ENCODE data around the gene PRDX5. TPM values are rescaled to one million over a fixed set of nuclear protein-coding genes. Genes with fewer than 3 reads are reported as not detected.

PRDX5 gene
- total RNA-seq, 3 donors from 2014 or later, result 159 to 512 (median 353) TPM

GRCh38 chr11:64356498-64357411, 38.8 kb downstream of the PRDX5 start:
- TF ChIP-seq, protein P1, sequence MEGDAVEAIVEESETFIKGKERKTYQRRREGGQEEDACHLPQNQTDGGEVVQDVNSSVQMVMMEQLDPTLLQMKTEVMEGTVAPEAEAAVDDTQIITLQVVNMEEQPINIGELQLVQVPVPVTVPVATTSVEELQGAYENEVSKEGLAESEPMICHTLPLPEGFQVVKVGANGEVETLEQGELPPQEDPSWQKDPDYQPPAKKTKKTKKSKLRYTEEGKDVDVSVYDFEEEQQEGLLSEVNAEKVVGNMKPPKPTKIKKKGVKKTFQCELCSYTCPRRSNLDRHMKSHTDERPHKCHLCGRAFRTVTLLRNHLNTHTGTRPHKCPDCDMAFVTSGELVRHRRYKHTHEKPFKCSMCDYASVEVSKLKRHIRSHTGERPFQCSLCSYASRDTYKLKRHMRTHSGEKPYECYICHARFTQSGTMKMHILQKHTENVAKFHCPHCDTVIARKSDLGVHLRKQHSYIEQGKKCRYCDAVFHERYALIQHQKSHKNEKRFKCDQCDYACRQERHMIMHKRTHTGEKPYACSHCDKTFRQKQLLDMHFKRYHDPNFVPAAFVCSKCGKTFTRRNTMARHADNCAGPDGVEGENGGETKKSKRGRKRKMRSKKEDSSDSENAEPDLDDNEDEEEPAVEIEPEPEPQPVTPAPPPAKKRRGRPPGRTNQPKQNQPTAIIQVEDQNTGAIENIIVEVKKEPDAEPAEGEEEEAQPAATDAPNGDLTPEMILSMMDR (IDR thresholded peaks at IDR 0.05), result no peak
- H3K4me1 ChIP-seq (ENCODE audit: low read depth), result peaks cover 22% of the 10 kb centered on the region
- intact Hi-C loops (cut with DNase I, micrococcal nuclease), result no loop called here
- no peak for ATAC-seq
- no peak overlapping the region for H3K4me3 ChIP-seq
- DNase-seq, result peak in 2 of 3 donors; percentile 50 to 65
- H3K9me3 ChIP-seq, result no peaks in the 10 kb centered on the region
- H3K36me3 ChIP-seq (ENCODE audit: low read depth), result no peaks in the 10 kb centered on the region

DNA sequence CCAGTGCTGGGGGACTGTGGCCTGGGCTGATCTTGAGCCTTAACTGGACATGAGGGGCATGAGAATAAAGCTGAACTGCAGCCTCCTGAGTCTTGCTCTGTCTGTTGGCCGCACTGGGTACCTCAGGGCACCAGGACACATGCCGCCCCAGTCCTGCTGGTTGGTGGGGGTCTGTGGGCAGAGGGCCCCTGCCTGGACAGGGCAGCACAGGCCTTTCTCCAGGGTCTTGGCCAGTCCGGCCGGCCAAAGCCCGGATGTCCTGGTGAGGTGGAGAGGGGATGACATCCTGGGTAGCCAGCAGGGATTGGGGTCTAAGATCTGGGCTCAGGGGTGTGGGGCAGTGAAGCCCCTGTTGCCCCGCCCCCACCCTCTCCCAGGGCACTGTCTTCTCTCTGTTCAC, 39.5 kb downstream of the PRDX5 start:
- Histone ChIP-seq H3K4me1 (ENCODE audit: low read depth) (peaks cover 22% of the 10 kb centered on the region), H3K4me3 (no peak overlapping the region), H3K9me3 (no peaks in the 10 kb centered on the region), H3K36me3 (ENCODE audit: low read depth) (peaks cover 5% of the 10 kb centered on the region)
- intact Hi-C loops (cut with DNase I, micrococcal nuclease), result no loop called here
- ATAC-seq (no peak), DNase-seq (peak in 1 of 3 donors; percentile 40)
- TF ChIP-seq, protein P1 (IDR thresholded peaks at IDR 0.05), result no peak

- TF ChIP-seq, protein P1 (IDR thresholded peaks at IDR 0.05), result no peak
- peak in 2 of 3 donors; percentile 57 to 73 for DNase-seq
- Histone ChIP-seq H3K4me1 (ENCODE audit: low read depth) (peaks cover 22% of the 10 kb centered on the region), H3K36me3 (ENCODE audit: low read depth) (peaks cover 10% of the 10 kb centered on the region), H3K4me3 (no peak overlapping the region), H3K9me3 (no peaks in the 10 kb centered on the region)
- intact Hi-C loops (cut with DNase I, micrococcal nuclease), result no loop called here
- ATAC-seq, result peak; percentile 15
Observed at GRCh38 chr11:64357904-64358535, 40.1 kb downstream of the PRDX5 start.

- TF ChIP-seq, protein P1 (IDR thresholded peaks at IDR 0.05), result no peak
- intact Hi-C loops (cut with DNase I, micrococcal nuclease), result no loop called here
- H3K4me1 ChIP-seq (ENCODE audit: low read depth), result peaks cover 22% of the 10 kb centered on the region
- no peak overlapping the region for H3K4me3 ChIP-seq
- DNase-seq (peak in 1 of 3 donors; percentile 66), ATAC-seq (peak; percentile 18)
- H3K36me3 ChIP-seq (ENCODE audit: low read depth), result peaks cover 12% of the 10 kb centered on the region
- no peaks in the 10 kb centered on the region for H3K9me3 ChIP-seq
Observed at GRCh38 chr11:64358536-64358906, 40.6 kb downstream of the PRDX5 start.

DNA sequence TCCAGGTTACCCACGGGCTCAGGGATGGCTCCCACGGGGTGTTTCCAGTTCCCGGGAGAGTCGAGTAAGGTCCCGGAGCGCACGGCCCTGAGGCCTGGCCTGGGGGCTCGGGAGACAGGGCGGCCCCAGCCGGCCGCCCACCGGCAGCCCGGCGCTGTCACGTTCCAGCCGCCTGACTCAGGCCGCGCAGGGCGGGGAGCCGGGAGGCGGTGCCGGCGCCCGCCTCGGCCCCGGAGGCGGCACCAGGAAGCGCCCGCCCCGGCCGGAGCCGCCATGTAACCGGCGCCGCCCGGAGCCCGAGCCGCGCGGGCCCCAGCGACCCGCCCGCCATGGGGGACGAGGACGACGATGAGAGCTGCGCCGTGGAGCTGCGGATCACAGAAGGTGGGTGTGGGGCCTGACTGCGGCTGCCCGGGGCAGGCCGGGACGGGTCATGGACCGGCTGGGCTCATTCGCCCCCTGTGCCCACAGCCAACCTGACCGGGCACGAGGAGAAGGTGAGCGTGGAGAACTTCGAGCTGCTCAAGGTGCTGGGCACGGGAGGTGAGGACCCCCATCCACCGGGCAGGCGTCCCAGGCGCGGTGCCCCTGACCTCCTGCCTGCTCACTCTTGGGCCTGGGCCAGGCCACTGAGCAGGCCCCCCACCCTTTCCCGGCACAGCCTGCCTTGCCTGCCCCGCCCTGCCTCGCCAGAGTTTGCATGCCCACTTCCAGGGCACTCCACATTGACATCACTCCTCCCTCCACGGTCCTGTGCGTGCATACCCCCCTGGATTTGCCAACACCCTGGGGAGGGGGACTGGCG, 41.2 kb downstream of the PRDX5 start, which contains the start of gene RPS6KA4:
RPS6KA4 (plus strand) TSS at position 256 of the 805 bp plus-strand sequence; CDS start at position 330, 74 bp downstream.
- peaks cover 22% of the 10 kb centered on the region for H3K4me1 ChIP-seq (ENCODE audit: low read depth)
- H3K36me3 ChIP-seq (ENCODE audit: low read depth), result peaks cover 12% of the 10 kb centered on the region
- ATAC-seq (peak; percentile 88), DNase-seq (peak; percentile 72 to 82 (median 72))
- peak within 1 kb of the TSS; percentile 58 for H3K4me3 ChIP-seq
- H3K9me3 ChIP-seq, result no peaks in the 10 kb centered on the region
- intact Hi-C loops (cut with DNase I, micrococcal nuclease), result no loop called here
- TF ChIP-seq, protein P1 (IDR thresholded peaks at IDR 0.05), result no peak
